Measurements from ENCODE around the gene PI4KB.

PI4KB gene

DNA sequence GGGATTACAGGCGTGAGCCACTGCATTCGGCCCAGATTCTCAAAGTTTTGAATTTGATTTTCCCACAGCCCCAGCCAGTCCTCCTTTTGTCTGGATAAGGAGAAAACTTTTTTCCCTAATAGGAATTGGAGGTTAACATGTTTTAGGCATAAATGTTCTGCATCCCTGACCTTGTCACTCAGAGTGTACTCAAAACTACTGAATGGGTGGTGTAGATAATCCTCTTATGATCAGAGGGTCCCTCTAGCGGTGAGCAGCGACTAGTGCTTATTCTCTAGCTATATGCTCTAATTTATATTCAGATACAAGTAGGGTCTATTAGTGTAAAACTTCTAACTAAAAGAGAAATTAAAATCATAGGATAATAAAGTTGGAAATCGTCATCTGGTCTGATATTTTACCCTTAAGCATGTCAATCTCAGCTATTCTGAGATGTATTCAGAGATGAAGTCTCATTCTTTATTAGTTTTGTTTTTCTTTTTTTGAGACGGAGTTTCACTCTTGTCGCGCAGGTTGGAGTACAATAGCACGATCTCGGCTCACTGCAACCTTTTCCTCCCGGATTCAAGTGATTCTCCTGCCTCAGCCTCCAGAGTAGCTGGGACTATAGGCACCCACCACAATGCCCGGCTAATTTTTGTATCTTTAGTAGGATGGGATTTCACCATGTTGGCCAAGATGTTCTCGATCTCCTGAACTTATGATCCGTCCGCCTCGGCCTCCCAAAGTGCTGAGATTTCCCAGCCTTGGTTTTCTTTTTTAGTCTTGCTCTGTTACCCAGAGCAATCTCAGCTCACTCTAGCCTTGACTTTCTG, 75.4 kb downstream of the PI4KB start:
- no peaks in the 10 kb centered on the region for H3K27me3 ChIP-seq (ENCODE audit: control insufficient read depth, low read length)
- no peak for TF ChIP-seq EZH2phosphoT487 (IDR thresholded peaks at IDR 0.05; ENCODE audit: borderline replicate concordance, low read length)
- TF ChIP-seq CTCF (IDR thresholded peaks at IDR 0.05; ENCODE audit: low read depth, low read length, poor library complexity, severe bottlenecking), result peak; percentile 89
- peaks cover 23% of the 10 kb centered on the region for H3F3A ChIP-seq (ENCODE audit: control insufficient read depth, insufficient read depth)
- no peaks in the 10 kb centered on the region for H4K20me1 ChIP-seq (ENCODE audit: control insufficient read depth, insufficient read depth, low read depth, low read length)
- no peaks in the 10 kb centered on the region for H3K9me2 ChIP-seq (replicated peaks; ENCODE audit: control insufficient read depth, low read length)
- H3K79me2 ChIP-seq (ENCODE audit: control insufficient read depth, low read length), result peaks cover 26% of the 10 kb centered on the region
- no peaks in the 10 kb centered on the region for H3K9me3 ChIP-seq (ENCODE audit: control insufficient read depth, insufficient read depth, low read length)
- H3K27ac ChIP-seq (ENCODE audit: low read depth, low read length), result no peak overlapping the region
- H3K4me1 ChIP-seq (ENCODE audit: control insufficient read depth, low read length), result peaks cover 10% of the 10 kb centered on the region
- no peak overlapping the region for H3K4me2 ChIP-seq (ENCODE audit: low read length)
- no peak overlapping the region for H3K4me3 ChIP-seq (ENCODE audit: low read length)
- H3K36me3 ChIP-seq (ENCODE audit: control insufficient read depth, low read length), result peaks cover 22% of the 10 kb centered on the region

GRCh38 chr1:151246786-151247185, 80.4 kb downstream of the PI4KB start:
- no peaks in the 10 kb centered on the region for H3K9me3 ChIP-seq (ENCODE audit: control insufficient read depth, insufficient read depth, low read length)
- no peaks in the 10 kb centered on the region for H4K20me1 ChIP-seq (ENCODE audit: control insufficient read depth, insufficient read depth, low read depth, low read length)
- TF ChIP-seq EZH2phosphoT487 (IDR thresholded peaks at IDR 0.05; ENCODE audit: borderline replicate concordance, low read length) (no peak), CTCF (IDR thresholded peaks at IDR 0.05; ENCODE audit: low read depth, low read length, poor library complexity, severe bottlenecking) (no peak)
- peaks cover 73% of the 10 kb centered on the region for H3K36me3 ChIP-seq (ENCODE audit: control insufficient read depth, low read length)
- H3K27ac ChIP-seq (ENCODE audit: low read depth, low read length), result no peak overlapping the region
- no peaks in the 10 kb centered on the region for H3K79me2 ChIP-seq (ENCODE audit: control insufficient read depth, low read length)
- H3K9me2 ChIP-seq (replicated peaks; ENCODE audit: control insufficient read depth, low read length), result no peaks in the 10 kb centered on the region
- H3K4me2 ChIP-seq (ENCODE audit: low read length), result no peak overlapping the region
- no peaks in the 10 kb centered on the region for H3K4me1 ChIP-seq (ENCODE audit: control insufficient read depth, low read length)
- no peaks in the 10 kb centered on the region for H3K27me3 ChIP-seq (ENCODE audit: control insufficient read depth, low read length)
- no peak overlapping the region for H3K4me3 ChIP-seq (ENCODE audit: low read length)
- peaks cover 18% of the 10 kb centered on the region for H3F3A ChIP-seq (ENCODE audit: control insufficient read depth, insufficient read depth)

GRCh38 chr1:151243683-151244216, 83.5 kb downstream of the PI4KB start:
- Histone ChIP-seq H3K4me2 (ENCODE audit: low read length) (no peak overlapping the region), H3K36me3 (ENCODE audit: control insufficient read depth, low read length) (peaks cover 95% of the 10 kb centered on the region)

More at GRCh38 chr1:151243683-151244216, 83.5 kb downstream of the PI4KB start:
- no peaks in the 10 kb centered on the region for H4K20me1 ChIP-seq (ENCODE audit: control insufficient read depth, insufficient read depth, low read depth, low read length)
- H3K4me3 ChIP-seq (ENCODE audit: low read length), result no peak overlapping the region
- no peaks in the 10 kb centered on the region for H3K4me1 ChIP-seq (ENCODE audit: control insufficient read depth, low read length)
- H3K9me2 ChIP-seq (replicated peaks; ENCODE audit: control insufficient read depth, low read length), result no peaks in the 10 kb centered on the region
- H3F3A ChIP-seq (ENCODE audit: control insufficient read depth, insufficient read depth), result peaks cover 6% of the 10 kb centered on the region; the same call in 1 of the 2 replicates
- no peak overlapping the region for H3K27ac ChIP-seq (ENCODE audit: low read depth, low read length)
- H3K9me3 ChIP-seq (ENCODE audit: control insufficient read depth, insufficient read depth, low read length), result no peaks in the 10 kb centered on the region
- TF ChIP-seq EZH2phosphoT487 (IDR thresholded peaks at IDR 0.05; ENCODE audit: borderline replicate concordance, low read length), result no peak
- no peak for TF ChIP-seq CTCF (IDR thresholded peaks at IDR 0.05; ENCODE audit: low read depth, low read length, poor library complexity, severe bottlenecking)
- H3K27me3 ChIP-seq (ENCODE audit: control insufficient read depth, low read length), result no peaks in the 10 kb centered on the region
- no peaks in the 10 kb centered on the region for H3K79me2 ChIP-seq (ENCODE audit: control insufficient read depth, low read length)
